Transverse colon (tissue), 4 donors: ENCODE measurements around the gene STARD13. TPM values are rescaled to one million over a fixed set of nuclear protein-coding genes. Genes with fewer than 3 reads are reported as not detected.
A peak's percentile ranks its signal among the peaks of the same experiment; 100 is the strongest.

ENCODE experiments used
- DNase-seq: peaks from one replicate; pipeline ENCODE4 v3.0.0-alpha.2; 2019
- H3K27ac ChIP-seq, 4 donors: fragments of 200-600 bp; sonication (generic); 2 replicates each; pipeline ENCODE4 v1.5.1; 2016 to 2018; ENCODE audit warnings: inconsistent platforms in 4 of 4
- H3K27me3 ChIP-seq: fragments of 200-600 bp; sonication (generic); 2 replicates; pipeline ENCODE4 v1.5.1; 2017; ENCODE audit warnings: inconsistent platforms
- H3K36me3 ChIP-seq, 4 donors: fragments of 200-600 bp; sonication (generic); 2 replicates each; pipeline ENCODE4 v1.5.1; 2017 to 2019; ENCODE audit warnings: inconsistent platforms in 4 of 4
- H3K4me1 ChIP-seq, 4 donors: fragments of 200-600 bp; sonication (generic); 2 replicates each; pipeline ENCODE4 v1.5.1; 2017 to 2020; ENCODE audit warnings: inconsistent platforms in 4 of 4
- H3K4me3 ChIP-seq, 4 donors: fragments of 200-600 bp; sonication (generic); 1 replicate in 1 of 4; 2 replicates in 3 of 4; pipeline versions ENCODE4 v1.5.1 to v1.6.1; 2017 to 2019; ENCODE audit warnings: inconsistent platforms in 4 of 4
- H3K9me3 ChIP-seq, 2 donors: fragments of 200-600 bp; sonication (generic); 2 replicates each; pipeline ENCODE4 v1.5.1; 2017 to 2019; ENCODE audit warnings: inconsistent platforms in 2 of 2
- EP300 ChIP-seq: sonication (generic); formaldehyde crosslinking; IDR thresholded peaks from one replicate; pipeline ENCODE4 v1.6.1; 2017; ENCODE audit warnings: antibody characterized with exemption, low read depth
- POLR2A ChIP-seq: fragments of 450-650 bp; IDR thresholded peaks from one replicate; pipeline ENCODE4 v1.6.1; 2016; ENCODE audit warnings: antibody characterized with exemption, mild to moderate bottlenecking, moderate library complexity
- POLR2AphosphoS5 ChIP-seq, 3 donors: sonication (generic); formaldehyde crosslinking; IDR thresholded peaks; one replicate each; pipeline ENCODE4 v1.6.1; 2016; ENCODE audit warnings: antibody characterized with exemption in 3 of 3
- WGBS, 2 donors: methylation state at CpG; one replicate each; pipeline ENCODE4 v1.1.5; 2018; ENCODE audit warnings: low coverage in 1 of 2; 5-methylcytosine and 5-hydroxymethylcytosine counted together
- in situ Hi-C, 4 donors: fragments of 200-750 bp; cut with MboI; loops; one replicate each; pipeline versions ENCODE4 v1.15.0 to v1.15.1; 2017; ENCODE audit warnings: low sequenced_read_pairs in 3 of 4, low pct_ligation_motif_present in 1 of 4, low pct_unique_long_range_greater_than_20kb in 1 of 4
- intact Hi-C: fragments of 100-400 bp; cut with DNase I; formaldehyde crosslinking; loops from one replicate; pipeline ENCODE4 v1.15.1; 2023; ENCODE audit warnings: low total_unique reads
- total RNA-seq, 4 donors: library from RNA; depleted of rRNA; stranded (reverse); fragments of >200 nt; gene quantifications; one replicate each; pipeline ENCODE4 v1.1.0, GENCODE V29; 2016
- TF ChIP-seq, protein P1 (sequence below), 5 experiments: fragments of 200-600 bp in 3 of 5; fragments of 450-650 bp in 2 of 5; sonication (generic) in 3 of 5; IDR thresholded peaks; 1 replicate in 2 of 5; 2 replicates in 3 of 5; pipeline ENCODE4 v1.5.1; 2016 to 2017; ENCODE audit warnings: antibody characterized with exemption in 5 of 5, inconsistent platforms in 3 of 5, mild to moderate bottlenecking in 2 of 5, moderate library complexity in 1 of 5

The STARD13 gene
- total RNA-seq, 4 donors from 2014 or later, result 18.1 to 107 (median 41.5) TPM

DNA sequence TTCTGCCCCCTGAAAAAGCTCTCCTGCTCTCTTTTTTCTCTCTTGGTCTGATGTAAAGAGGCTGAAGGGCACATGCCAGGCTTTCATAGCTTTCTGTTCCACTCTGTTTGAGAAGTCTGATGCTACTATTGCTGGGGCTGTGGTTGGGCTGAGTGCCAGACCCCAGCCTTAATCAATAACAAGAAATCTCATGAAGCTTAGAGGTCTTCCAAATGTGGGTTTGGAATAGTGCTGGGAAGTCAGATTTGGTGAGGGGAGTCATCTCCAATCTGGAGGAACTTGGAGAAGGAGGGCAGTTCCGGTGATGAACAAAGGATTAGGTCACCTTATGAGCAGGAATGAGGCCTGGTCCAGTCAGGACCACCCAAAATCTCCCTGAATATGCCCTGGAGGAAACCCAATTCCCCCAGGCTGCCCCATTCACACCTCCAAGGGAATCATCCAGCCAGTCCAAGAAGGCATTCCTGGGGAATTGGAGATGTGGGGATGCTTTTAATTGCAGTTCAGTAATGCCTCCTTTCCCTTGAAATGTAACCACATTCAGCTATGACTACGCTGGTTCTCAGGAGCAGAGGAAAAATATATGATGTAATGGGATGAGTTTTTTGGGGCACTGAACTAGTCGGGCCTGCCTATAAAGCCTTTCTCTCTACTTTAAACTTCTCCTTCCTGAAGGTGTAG lies 102.0 kb downstream of the STARD13 start:
- TF ChIP-seq EP300 (no peak), POLR2A (no peak), POLR2AphosphoS5 (IDR thresholded peaks at IDR 0.05) (no peak)
- TF ChIP-seq, protein P1, sequence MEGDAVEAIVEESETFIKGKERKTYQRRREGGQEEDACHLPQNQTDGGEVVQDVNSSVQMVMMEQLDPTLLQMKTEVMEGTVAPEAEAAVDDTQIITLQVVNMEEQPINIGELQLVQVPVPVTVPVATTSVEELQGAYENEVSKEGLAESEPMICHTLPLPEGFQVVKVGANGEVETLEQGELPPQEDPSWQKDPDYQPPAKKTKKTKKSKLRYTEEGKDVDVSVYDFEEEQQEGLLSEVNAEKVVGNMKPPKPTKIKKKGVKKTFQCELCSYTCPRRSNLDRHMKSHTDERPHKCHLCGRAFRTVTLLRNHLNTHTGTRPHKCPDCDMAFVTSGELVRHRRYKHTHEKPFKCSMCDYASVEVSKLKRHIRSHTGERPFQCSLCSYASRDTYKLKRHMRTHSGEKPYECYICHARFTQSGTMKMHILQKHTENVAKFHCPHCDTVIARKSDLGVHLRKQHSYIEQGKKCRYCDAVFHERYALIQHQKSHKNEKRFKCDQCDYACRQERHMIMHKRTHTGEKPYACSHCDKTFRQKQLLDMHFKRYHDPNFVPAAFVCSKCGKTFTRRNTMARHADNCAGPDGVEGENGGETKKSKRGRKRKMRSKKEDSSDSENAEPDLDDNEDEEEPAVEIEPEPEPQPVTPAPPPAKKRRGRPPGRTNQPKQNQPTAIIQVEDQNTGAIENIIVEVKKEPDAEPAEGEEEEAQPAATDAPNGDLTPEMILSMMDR (IDR thresholded peaks at IDR 0.05), result no peak

GRCh38 chr13:33182729-33183128 lies 102.8 kb downstream of the STARD13 start:
- in situ Hi-C loops (no loop called here), intact Hi-C loops (no loop called here)
- DNase-seq, result no peak
- no peaks in the 10 kb centered on the region for H3K9me3 ChIP-seq
- WGBS, 2 donors, result 70 to 83% methylated on average over 5 to 9 of the region's 9 CpGs
- TF ChIP-seq EP300 (no peak), POLR2AphosphoS5 (IDR thresholded peaks at IDR 0.05) (peak in 1 of 3 donors; percentile 37)
- H3K27ac ChIP-seq, result peak overlapping the region; percentile 39 to 80 (median 60)
- H3K27me3 ChIP-seq, result no peaks in the 10 kb centered on the region
- H3K4me3 ChIP-seq, result no peak overlapping the region
- H3K36me3 ChIP-seq, result no peaks in the 10 kb centered on the region
- H3K4me1 ChIP-seq, result peaks cover 4 to 55% (median 14%) of the 10 kb centered on the region in 4 donors

More for the DNA sequence above, 102.0 kb downstream of the STARD13 start:
- DNase-seq, result no peak
- Histone ChIP-seq H3K27ac (peak overlapping the region; percentile 39 to 80 (median 60)), H3K9me3 (no peaks in the 10 kb centered on the region), H3K4me3 (no peak overlapping the region), H3K27me3 (no peaks in the 10 kb centered on the region), H3K36me3 (no peaks in the 10 kb centered on the region), H3K4me1 (peaks cover 4 to 58% (median 14%) of the 10 kb centered on the region in 4 donors)
- intact Hi-C loops (no loop called here), in situ Hi-C loops (no loop called here)
- WGBS, 2 donors, result 67 to 76% methylated on average over 1 to 3 of the region's 3 CpGs

DNA sequence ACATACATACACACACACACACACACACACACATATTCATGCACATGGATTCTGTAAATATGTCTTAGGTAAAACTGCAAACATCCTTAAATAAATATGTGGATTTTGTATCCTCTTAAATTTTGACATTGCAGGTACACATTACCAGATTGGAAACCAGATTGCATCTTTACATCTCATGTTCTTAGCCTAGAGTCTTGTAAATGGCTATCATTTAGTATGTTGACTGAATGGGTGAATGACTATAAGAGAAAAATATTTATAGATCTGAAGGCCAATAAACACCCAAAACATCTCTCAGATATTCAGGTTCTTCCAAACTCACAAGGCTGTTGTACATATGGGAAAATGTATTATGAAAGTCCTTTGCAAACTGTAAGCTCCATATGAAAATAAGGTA lies 104.3 kb downstream of the STARD13 start:
- Histone ChIP-seq H3K36me3 (no peaks in the 10 kb centered on the region), H3K4me1 (peaks cover 0 to 54% (median 14%) of the 10 kb centered on the region in 4 donors), H3K4me3 (no peak overlapping the region), H3K27me3 (no peaks in the 10 kb centered on the region), H3K9me3 (no peaks in the 10 kb centered on the region), H3K27ac (no peak overlapping the region)
- intact Hi-C loops (no loop called here), in situ Hi-C loops (no loop called here)
- TF ChIP-seq POLR2A (no peak), POLR2AphosphoS5 (IDR thresholded peaks at IDR 0.05) (no peak), EP300 (no peak)
- TF ChIP-seq, protein P1 (IDR thresholded peaks at IDR 0.05), result no peak
- DNase-seq, result no peak

GRCh38 chr13:33180122-33180804 lies 105.3 kb downstream of the STARD13 start:
- 62 to 71% methylated on average over 5 of the region's 5 CpGs for WGBS, 2 donors
- no peaks in the 10 kb centered on the region for H3K27me3 ChIP-seq
- no peak overlapping the region for H3K27ac ChIP-seq
- intact Hi-C loops (no loop called here), in situ Hi-C loops (no loop called here)
- H3K36me3 ChIP-seq, result no peaks in the 10 kb centered on the region
- TF ChIP-seq POLR2A, result no peak
- TF ChIP-seq POLR2AphosphoS5 (IDR thresholded peaks at IDR 0.05), result no peak
- no peak for TF ChIP-seq EP300
- TF ChIP-seq, protein P1 (IDR thresholded peaks at IDR 0.05), result no peak
- H3K4me1 ChIP-seq, result peaks cover 0 to 53% (median 8%) of the 10 kb centered on the region in 4 donors
- no peak for DNase-seq
- H3K4me3 ChIP-seq, result no peak overlapping the region
- H3K9me3 ChIP-seq, result no peaks in the 10 kb centered on the region
